OCI-LY1 (cell line): Measurements from ENCODE around the gene LPCAT1.

ENCODE experiments used
- H2AFZ ChIP-seq: fragments of 200-600 bp; sonication (generic), shearing (Covaris generic); 2 replicates; pipeline ENCODE4 v1.6.0; 2014; ENCODE audit warnings: antibody characterized with exemption, mild to moderate bottlenecking, low read length
- H3F3A ChIP-seq: fragments of 200-600 bp; sonication (generic), shearing (Covaris generic); 2 replicates; pipeline ENCODE4 v1.6.0; 2014; ENCODE audit warnings: mild to moderate bottlenecking, antibody characterized with exemption, low read length, moderate library complexity; ENCODE audit not compliant: insufficient read depth
- H3K27ac ChIP-seq: fragments of 200-600 bp; sonication (generic); 2 replicates; pipeline ENCODE4 v1.5.1; 2014; ENCODE audit warnings: low read length, mixed run types, mild to moderate bottlenecking, low read depth; ENCODE audit not compliant: poor library complexity, severe bottlenecking
- H3K27me3 ChIP-seq: fragments of 200-600 bp; sonication (generic); 2 replicates; pipeline ENCODE4 v1.6.0; 2014; ENCODE audit warnings: antibody characterized with exemption, mild to moderate bottlenecking, low read length, moderate library complexity; ENCODE audit not compliant: insufficient read depth
- H3K36me3 ChIP-seq: fragments of 200-600 bp; sonication (generic); 2 replicates; pipeline ENCODE4 v1.6.1; 2014; ENCODE audit warnings: mild to moderate bottlenecking, antibody characterized with exemption, low read length, moderate library complexity, mixed read lengths; ENCODE audit not compliant: insufficient read depth
- H3K4me1 ChIP-seq: fragments of 200-600 bp; sonication (generic); 2 replicates; pipeline ENCODE4 v1.5.1; 2014; ENCODE audit warnings: mild to moderate bottlenecking, low read length, moderate library complexity; ENCODE audit not compliant: insufficient read depth, severe bottlenecking
- H3K4me2 ChIP-seq: fragments of 200-600 bp; sonication (generic), shearing (Covaris generic); 2 replicates; pipeline ENCODE4 v1.6.1; 2014; ENCODE audit warnings: low read length
- H3K4me3 ChIP-seq: fragments of 200-600 bp; sonication (generic); 2 replicates; pipeline ENCODE4 v1.5.1; 2014; ENCODE audit warnings: low read length, low read depth, mild to moderate bottlenecking, mixed read lengths; ENCODE audit not compliant: poor library complexity, severe bottlenecking
- H3K79me2 ChIP-seq: fragments of 200-600 bp; shearing (Covaris generic); 2 replicates; pipeline ENCODE4 v1.6.1; 2016; ENCODE audit warnings: mixed run types, low read length, mixed read lengths; ENCODE audit not compliant: insufficient read depth
- H3K9ac ChIP-seq: fragments of 200-600 bp; sonication (generic), shearing (Covaris generic); 2 replicates; pipeline ENCODE4 v1.6.1; 2014; ENCODE audit warnings: mild to moderate bottlenecking, low read length, mixed read lengths
- H3K9me2 ChIP-seq: fragments of 200-600 bp; sonication (generic), shearing (Covaris generic); 2 replicates; pipeline ENCODE4 v1.6.1; 2014; ENCODE audit warnings: low read depth, mild to moderate bottlenecking, low read length, mixed read lengths
- H3K9me3 ChIP-seq: fragments of 200-600 bp; shearing (Covaris generic); 2 replicates; pipeline ENCODE4 v1.6.1; 2014; ENCODE audit warnings: low read length, mixed read lengths
- H4K20me1 ChIP-seq: fragments of 200-600 bp; sonication (generic), shearing (Covaris generic); 2 replicates; pipeline ENCODE4 v1.6.0; 2016; ENCODE audit warnings: mild to moderate bottlenecking, low read length; ENCODE audit not compliant: insufficient read depth
- EZH2 ChIP-seq: fragments of 200-600 bp; sonication (generic), shearing (Covaris generic); IDR thresholded peaks from 2 replicates; pipeline ENCODE4 v1.8.0; 2017; ENCODE audit warnings: borderline replicate concordance, mixed run types, mild to moderate bottlenecking, antibody characterized with exemption, low read length, moderate library complexity, mixed read lengths
- TF ChIP-seq, protein P1 (sequence below): fragments of 200-600 bp; sonication (generic), shearing (Covaris generic); IDR thresholded peaks from 2 replicates; pipeline ENCODE4 v1.5.1; 2017; ENCODE audit warnings: mild to moderate bottlenecking, antibody characterized with exemption, low read length, moderate library complexity, mixed read lengths

Gene LPCAT1

GRCh38 chr5:1547236-1547635, 23.5 kb upstream of the LPCAT1 start:
- no peak overlapping the region for H3K4me2 ChIP-seq
- no peak overlapping the region for H3K4me3 ChIP-seq
- H3K4me1 ChIP-seq, result no peaks in the 10 kb centered on the region
- peaks cover 9% of the 10 kb centered on the region for H3K27me3 ChIP-seq
- H4K20me1 ChIP-seq, result no peaks in the 10 kb centered on the region
- no peak overlapping the region for H3K27ac ChIP-seq
- no peak overlapping the region for H2AFZ ChIP-seq
- no peaks in the 10 kb centered on the region for H3K9me2 ChIP-seq
- no peaks in the 10 kb centered on the region for H3F3A ChIP-seq
- TF ChIP-seq, protein P1, sequence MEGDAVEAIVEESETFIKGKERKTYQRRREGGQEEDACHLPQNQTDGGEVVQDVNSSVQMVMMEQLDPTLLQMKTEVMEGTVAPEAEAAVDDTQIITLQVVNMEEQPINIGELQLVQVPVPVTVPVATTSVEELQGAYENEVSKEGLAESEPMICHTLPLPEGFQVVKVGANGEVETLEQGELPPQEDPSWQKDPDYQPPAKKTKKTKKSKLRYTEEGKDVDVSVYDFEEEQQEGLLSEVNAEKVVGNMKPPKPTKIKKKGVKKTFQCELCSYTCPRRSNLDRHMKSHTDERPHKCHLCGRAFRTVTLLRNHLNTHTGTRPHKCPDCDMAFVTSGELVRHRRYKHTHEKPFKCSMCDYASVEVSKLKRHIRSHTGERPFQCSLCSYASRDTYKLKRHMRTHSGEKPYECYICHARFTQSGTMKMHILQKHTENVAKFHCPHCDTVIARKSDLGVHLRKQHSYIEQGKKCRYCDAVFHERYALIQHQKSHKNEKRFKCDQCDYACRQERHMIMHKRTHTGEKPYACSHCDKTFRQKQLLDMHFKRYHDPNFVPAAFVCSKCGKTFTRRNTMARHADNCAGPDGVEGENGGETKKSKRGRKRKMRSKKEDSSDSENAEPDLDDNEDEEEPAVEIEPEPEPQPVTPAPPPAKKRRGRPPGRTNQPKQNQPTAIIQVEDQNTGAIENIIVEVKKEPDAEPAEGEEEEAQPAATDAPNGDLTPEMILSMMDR, result no peak
- no peak for TF ChIP-seq EZH2
- H3K36me3 ChIP-seq, result no peaks in the 10 kb centered on the region
- no peaks in the 10 kb centered on the region for H3K9me3 ChIP-seq
- H3K79me2 ChIP-seq, result no peaks in the 10 kb centered on the region
- no peak overlapping the region for H3K9ac ChIP-seq

DNA sequence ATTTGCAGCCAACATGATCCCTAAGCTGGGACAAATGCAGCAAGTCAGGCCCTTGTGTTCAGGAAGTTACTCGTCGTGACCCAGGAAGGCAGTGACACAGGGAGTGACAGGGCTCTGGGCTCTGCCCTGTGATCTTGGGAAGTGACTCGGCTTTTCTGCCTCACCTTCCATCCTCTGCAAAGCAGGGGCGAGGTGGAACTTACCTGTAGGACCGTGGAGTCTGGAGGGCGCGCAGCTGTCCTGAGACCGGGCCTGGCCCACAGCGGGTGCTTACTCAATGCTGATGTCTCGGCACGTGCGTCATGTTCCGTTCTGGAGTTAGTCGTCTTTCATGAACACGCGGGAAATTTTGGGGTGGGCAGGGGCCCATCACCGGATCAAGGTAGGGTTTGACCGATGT, 22.8 kb upstream of the LPCAT1 start:
- H3K27ac ChIP-seq, result no peak overlapping the region
- H2AFZ ChIP-seq, result no peak overlapping the region
- H3K4me2 ChIP-seq, result no peak overlapping the region
- H3K9me2 ChIP-seq, result no peaks in the 10 kb centered on the region
- no peaks in the 10 kb centered on the region for H3K9me3 ChIP-seq
- no peaks in the 10 kb centered on the region for H3F3A ChIP-seq
- no peaks in the 10 kb centered on the region for H3K4me1 ChIP-seq
- H3K36me3 ChIP-seq, result no peaks in the 10 kb centered on the region
- peaks cover 6% of the 10 kb centered on the region for H3K27me3 ChIP-seq
- no peaks in the 10 kb centered on the region for H3K79me2 ChIP-seq
- H3K9ac ChIP-seq, result no peak overlapping the region
- no peak overlapping the region for H3K4me3 ChIP-seq
- no peaks in the 10 kb centered on the region for H4K20me1 ChIP-seq
- TF ChIP-seq, protein P1, result no peak
- no peak for TF ChIP-seq EZH2

DNA sequence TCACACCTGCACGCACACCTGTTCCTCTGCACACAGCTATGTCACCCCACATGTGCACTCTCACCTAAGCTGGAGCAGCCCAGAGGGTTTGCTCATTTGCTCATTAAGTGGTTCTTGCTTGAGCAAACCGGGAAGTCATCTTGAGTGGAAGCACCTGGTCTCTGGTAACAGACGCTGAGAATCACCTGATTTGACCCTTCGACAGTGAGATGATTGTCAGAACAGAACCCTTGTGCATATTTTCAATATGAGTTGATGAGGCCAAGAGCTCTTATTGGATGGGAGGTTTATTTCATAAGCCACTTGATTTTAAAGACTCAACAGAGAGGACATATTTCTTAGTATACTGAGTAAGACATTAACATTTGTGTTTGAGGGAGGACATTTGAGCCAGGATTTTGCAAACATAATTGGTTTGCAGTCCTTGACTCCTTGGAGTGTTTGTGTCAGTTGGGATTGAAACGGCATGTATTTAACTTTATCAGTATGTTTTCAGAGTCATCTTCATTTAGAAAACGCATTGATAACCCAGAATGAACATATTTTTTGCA, 22.1 kb upstream of the LPCAT1 start:
- Histone ChIP-seq H3K4me3 (no peak overlapping the region), H3F3A (no peaks in the 10 kb centered on the region), H3K36me3 (no peaks in the 10 kb centered on the region), H3K9me3 (no peaks in the 10 kb centered on the region), H4K20me1 (no peaks in the 10 kb centered on the region), H3K4me2 (no peak overlapping the region), H3K27ac (no peak overlapping the region), H3K4me1 (no peaks in the 10 kb centered on the region), H2AFZ (no peak overlapping the region), H3K9ac (no peak overlapping the region), H3K79me2 (no peaks in the 10 kb centered on the region), H3K27me3 (peaks cover 6% of the 10 kb centered on the region), H3K9me2 (no peaks in the 10 kb centered on the region)
- TF ChIP-seq, protein P1, result no peak
- no peak for TF ChIP-seq EZH2
